Endothelial cell of umbilical vein (primary cell): ENCODE measurements around the gene GABPB2.
A peak's percentile ranks its signal among the peaks of the same experiment; 100 is the strongest.

Source experiments
- EZH2 ChIP-seq: IDR thresholded peaks from 2 replicates; pipeline ENCODE4 v1.6.1; 2012; ENCODE audit warnings: borderline replicate concordance, low read depth, mild to moderate bottlenecking, moderate library complexity, low read length, inconsistent platforms; ENCODE audit not compliant: severe bottlenecking
- FOS ChIP-seq: IDR thresholded peaks from 2 replicates; pipeline ENCODE4 v1.6.1; 2011; ENCODE audit warnings: mild to moderate bottlenecking, low read length, moderate library complexity, borderline replicate concordance; ENCODE audit not compliant: insufficient read depth
- GATA2 ChIP-seq: IDR thresholded peaks from 2 replicates; pipeline ENCODE4 v1.7.0; 2011; ENCODE audit warnings: low read depth, mild to moderate bottlenecking, moderate library complexity, mixed read lengths, low read length; ENCODE audit not compliant: insufficient read length, insufficient read depth
- JUN ChIP-seq: IDR thresholded peaks from 2 replicates; pipeline ENCODE4 v1.6.1; 2011; ENCODE audit warnings: borderline replicate concordance, low read depth; ENCODE audit not compliant: insufficient read length, insufficient read depth
- MYC ChIP-seq: IDR thresholded peaks from one replicate; pipeline ENCODE4 v1.6.1; 2011; ENCODE audit warnings: mild to moderate bottlenecking, low read depth, low read length
- POLR2A ChIP-seq: IDR thresholded peaks from 2 replicates; pipeline ENCODE4 v1.6.1; 2012; ENCODE audit warnings: low read depth, mild to moderate bottlenecking, control low read depth, low read length
- POLR2AphosphoS5 ChIP-seq: IDR thresholded peaks from 2 replicates; pipeline ENCODE4 v1.6.1; 2012; ENCODE audit warnings: low read depth, mild to moderate bottlenecking, control low read depth, low read length, moderate library complexity; ENCODE audit not compliant: insufficient read depth
- TF ChIP-seq, protein P1 (sequence below), 2 donors: IDR thresholded peaks; 1 replicate in 1 of 2; 2 replicates in 1 of 2; pipeline ENCODE4 v1.5.1; 2011; ENCODE audit warnings: low read length in 2 of 2, mild to moderate bottlenecking in 2 of 2, moderate library complexity in 2 of 2, control low read depth in 1 of 2, inconsistent platforms in 1 of 2, low read depth in 1 of 2; ENCODE audit not compliant: insufficient read depth in 1 of 2; ENCODE audit errors: extremely low read depth in 1 of 2
- TF ChIP-seq, protein P2 (sequence below): IDR thresholded peaks from 2 replicates; pipeline ENCODE4 v1.6.1; 2011; ENCODE audit not compliant: insufficient read depth, insufficient read length

- TF ChIP-seq, protein P1, sequence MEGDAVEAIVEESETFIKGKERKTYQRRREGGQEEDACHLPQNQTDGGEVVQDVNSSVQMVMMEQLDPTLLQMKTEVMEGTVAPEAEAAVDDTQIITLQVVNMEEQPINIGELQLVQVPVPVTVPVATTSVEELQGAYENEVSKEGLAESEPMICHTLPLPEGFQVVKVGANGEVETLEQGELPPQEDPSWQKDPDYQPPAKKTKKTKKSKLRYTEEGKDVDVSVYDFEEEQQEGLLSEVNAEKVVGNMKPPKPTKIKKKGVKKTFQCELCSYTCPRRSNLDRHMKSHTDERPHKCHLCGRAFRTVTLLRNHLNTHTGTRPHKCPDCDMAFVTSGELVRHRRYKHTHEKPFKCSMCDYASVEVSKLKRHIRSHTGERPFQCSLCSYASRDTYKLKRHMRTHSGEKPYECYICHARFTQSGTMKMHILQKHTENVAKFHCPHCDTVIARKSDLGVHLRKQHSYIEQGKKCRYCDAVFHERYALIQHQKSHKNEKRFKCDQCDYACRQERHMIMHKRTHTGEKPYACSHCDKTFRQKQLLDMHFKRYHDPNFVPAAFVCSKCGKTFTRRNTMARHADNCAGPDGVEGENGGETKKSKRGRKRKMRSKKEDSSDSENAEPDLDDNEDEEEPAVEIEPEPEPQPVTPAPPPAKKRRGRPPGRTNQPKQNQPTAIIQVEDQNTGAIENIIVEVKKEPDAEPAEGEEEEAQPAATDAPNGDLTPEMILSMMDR (IDR thresholded peaks at IDR 0.05; ENCODE audit: extremely low read depth in 1 of 2, insufficient read depth in 1 of 2, low read depth in 1 of 2, low read length in 2 of 2): no peak
- no peak for TF ChIP-seq POLR2A
- TF ChIP-seq EZH2: no peak
- peak; percentile 24 for TF ChIP-seq POLR2AphosphoS5
- TF ChIP-seq JUN: no peak
- TF ChIP-seq MYC: no peak
- TF ChIP-seq, protein P2, sequence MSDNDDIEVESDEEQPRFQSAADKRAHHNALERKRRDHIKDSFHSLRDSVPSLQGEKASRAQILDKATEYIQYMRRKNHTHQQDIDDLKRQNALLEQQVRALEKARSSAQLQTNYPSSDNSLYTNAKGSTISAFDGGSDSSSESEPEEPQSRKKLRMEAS: no peak
- TF ChIP-seq FOS: no peak
- TF ChIP-seq GATA2: no peak
Observed at GRCh38 chr1:151171190-151171589, 100.6 kb downstream of the GABPB2 start.
